HG02943 (cell line): ENCODE measurements around the gene HOXC4.

Source experiments
- ATAC-seq: cut with Tn5 transposase; IDR thresholded peaks from one replicate; pipeline ENCODE4 v1.9.1; 2021; ENCODE audit warnings: mild to moderate bottlenecking, low read depth, moderate library complexity; ENCODE audit not compliant: unreplicated experiment

Gene HOXC4

DNA sequence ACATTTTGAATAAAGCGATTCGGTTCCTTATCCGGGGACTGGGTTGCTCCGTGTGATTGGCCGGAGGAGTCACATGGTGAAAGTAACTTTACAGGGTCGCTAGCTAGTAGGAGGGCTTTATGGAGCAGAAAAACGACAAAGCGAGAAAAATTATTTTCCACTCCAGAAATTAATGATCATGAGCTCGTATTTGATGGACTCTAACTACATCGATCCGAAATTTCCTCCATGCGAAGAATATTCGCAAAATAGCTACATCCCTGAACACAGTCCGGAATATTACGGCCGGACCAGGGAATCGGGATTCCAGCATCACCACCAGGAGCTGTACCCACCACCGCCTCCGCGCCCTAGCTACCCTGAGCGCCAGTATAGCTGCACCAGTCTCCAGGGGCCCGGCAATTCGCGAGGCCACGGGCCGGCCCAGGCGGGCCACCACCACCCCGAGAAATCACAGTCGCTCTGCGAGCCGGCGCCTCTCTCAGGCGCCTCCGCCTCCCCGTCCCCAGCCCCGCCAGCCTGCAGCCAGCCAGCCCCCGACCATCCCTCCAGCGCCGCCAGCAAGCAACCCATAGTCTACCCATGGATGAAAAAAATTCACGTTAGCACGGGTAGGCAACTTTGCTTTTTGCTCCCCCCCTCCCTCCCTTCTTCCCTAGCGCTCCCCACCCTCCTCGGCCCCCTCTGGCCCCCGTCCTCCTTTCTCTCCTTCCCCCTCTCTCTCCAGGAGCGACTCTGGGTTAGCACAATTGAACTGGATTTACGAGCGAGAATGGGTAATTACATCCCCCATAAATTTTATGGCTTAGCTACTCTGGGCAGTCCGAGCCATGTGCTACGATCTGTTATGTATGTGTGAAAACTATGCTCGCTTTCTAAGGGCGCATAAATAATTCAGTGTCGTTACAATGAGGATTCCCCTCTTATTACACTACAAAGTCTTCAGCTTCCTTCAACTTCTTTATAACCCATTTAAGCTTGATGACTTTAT, at the start of gene HOXC4:
Gene HOXC4, plus strand, starts transcription at position 85 of the 991 bp plus-strand sequence. Its CDS starts 88 bp downstream, at position 173.
- ATAC-seq, result peak; percentile 38

GRCh38 chr12:54004063-54004840, 49.4 kb upstream of the HOXC4 start:
- no peak for ATAC-seq

DNA sequence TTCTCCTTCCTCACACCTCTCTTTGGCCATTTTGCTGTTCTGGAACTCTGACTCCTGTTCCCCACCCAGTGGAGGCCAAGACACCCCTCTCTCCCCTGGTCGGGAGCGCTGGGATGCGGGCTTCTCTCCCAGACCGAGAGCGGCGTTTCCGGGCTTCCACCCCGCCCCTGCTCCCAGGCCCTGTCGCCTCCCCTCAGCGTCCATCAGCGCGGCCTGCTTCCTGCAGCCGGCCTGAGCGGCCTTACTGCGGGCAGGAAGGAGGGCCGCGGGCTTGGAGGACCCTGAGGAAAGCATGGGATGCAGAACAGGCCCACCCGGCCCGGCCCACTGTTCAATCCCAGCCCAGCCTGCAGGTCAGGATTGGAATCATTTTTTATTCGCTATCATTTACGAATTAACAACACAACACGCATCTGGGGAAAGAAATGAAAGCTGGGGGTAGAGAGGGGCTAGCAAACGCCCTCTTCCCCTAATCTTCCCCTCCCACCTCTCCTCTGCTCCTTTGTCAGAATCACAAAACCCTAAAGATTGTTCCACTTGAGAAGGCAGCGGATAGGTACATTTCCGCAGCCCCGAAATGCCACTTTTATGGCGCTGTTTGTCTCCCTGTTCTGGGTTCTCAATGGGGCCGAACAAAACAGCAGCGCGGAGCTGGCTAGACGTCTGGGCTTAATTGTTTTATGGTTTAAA, 48.6 kb upstream of the HOXC4 start:
- no peak for ATAC-seq

GRCh38 chr12:54005531-54005852, 48.1 kb upstream of the HOXC4 start:
- no peak for ATAC-seq

- no peak for ATAC-seq
Observed at GRCh38 chr12:54005853-54006558, 47.6 kb upstream of the HOXC4 start.

DNA sequence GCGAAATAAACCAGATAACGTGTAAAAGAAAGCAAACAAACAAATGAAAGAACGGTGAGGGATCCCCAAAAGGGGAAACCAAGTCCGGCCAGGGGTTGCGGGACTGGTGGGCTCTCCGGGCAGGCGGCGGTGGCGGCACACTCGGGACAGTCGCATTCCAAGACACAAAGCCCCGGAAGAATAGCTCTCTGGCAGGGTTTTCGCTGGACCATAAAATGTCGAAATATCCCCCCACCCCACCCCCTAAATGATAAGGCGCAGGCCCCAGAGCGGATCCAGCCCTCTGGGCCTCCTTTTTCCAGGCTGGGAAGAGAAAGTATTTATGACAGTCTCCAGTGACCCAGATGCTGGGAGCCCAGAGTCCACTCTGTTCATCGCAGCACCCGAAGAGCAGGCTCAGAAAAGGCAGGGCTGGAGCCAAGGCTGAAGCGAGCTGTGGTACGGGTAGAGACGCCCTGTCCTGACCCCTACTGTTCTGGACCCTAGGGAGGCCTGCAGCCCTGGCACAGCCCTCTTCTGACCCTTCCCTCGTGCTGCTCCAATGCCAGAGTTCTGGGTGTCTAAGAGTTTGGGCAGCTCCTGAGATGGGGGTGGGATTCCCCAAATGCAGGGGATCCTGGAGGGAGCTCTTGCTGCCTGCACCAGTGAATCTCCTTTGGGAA, 46.9 kb upstream of the HOXC4 start:
- no peak for ATAC-seq

GRCh38 chr12:54007538-54008259, 45.9 kb upstream of the HOXC4 start:
- no peak for ATAC-seq

GRCh38 chr12:54008260-54008552, 45.4 kb upstream of the HOXC4 start:
- no peak for ATAC-seq

DNA sequence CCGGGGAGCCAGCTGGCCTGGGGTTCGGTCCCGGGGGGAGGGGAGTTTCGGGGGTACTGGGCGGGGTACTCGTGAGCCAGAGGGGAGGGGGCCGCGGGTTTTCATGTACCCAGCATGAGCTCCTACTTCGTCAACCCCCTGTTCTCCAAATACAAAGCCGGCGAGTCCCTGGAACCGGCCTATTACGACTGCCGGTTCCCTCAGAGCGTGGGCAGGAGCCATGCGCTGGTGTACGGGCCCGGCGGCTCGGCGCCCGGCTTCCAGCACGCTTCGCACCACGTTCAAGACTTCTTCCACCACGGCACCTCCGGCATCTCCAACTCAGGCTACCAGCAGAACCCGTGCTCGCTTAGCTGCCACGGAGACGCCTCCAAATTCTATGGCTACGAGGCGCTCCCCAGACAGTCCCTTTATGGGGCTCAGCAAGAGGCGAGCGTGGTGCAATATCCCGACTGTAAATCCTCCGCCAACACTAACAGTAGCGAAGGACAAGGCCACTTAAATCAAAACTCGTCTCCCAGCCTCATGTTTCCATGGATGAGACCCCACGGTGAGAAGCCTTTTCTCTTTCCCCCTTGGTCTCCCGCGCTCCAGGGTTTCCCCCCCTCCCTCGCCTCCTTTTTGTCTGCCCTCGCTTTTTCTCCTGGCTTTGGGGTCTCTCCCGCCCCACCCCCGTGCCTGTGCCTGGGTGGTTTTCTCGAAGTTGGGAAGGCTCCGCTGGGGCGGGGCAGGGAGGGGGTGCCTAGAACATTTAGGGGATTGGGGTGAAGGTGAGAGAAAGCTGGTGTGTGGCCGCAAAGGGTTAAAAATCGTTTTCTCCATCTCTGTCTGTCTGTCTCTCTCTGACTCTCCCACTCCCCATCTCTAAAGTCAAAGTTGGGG, 44.2 kb upstream of the HOXC4 start:
- ATAC-seq, result no peak

GRCh38 chr12:54010053-54010971, 43.3 kb upstream of the HOXC4 start:
- ATAC-seq, result no peak

DNA sequence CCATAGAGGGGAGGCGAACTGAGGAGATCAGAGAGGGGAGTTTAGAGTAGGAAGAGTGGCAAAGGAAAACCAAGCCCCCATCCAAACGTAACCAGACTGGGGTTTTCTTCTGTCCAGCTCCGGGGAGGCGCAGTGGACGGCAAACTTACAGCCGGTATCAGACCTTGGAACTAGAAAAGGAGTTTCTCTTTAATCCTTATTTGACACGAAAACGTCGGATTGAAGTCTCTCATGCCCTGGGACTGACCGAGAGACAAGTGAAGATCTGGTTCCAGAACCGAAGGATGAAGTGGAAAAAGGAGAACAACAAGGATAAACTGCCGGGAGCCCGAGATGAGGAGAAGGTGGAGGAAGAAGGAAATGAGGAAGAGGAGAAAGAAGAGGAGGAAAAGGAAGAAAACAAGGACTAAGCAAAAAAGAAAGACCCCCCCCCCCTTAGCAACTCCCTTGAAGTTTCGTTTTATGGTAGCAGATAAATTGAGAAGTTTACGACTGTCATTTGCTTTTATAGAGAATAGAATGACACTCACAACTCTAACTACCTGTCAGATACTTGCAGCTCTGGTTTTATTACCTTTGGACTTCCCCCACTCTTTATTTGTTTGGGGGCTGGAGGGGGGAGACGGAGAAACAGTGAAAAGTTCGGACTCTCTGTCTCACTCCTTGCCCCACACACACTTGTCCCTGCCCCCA, 42.5 kb upstream of the HOXC4 start:
- no peak for ATAC-seq

DNA sequence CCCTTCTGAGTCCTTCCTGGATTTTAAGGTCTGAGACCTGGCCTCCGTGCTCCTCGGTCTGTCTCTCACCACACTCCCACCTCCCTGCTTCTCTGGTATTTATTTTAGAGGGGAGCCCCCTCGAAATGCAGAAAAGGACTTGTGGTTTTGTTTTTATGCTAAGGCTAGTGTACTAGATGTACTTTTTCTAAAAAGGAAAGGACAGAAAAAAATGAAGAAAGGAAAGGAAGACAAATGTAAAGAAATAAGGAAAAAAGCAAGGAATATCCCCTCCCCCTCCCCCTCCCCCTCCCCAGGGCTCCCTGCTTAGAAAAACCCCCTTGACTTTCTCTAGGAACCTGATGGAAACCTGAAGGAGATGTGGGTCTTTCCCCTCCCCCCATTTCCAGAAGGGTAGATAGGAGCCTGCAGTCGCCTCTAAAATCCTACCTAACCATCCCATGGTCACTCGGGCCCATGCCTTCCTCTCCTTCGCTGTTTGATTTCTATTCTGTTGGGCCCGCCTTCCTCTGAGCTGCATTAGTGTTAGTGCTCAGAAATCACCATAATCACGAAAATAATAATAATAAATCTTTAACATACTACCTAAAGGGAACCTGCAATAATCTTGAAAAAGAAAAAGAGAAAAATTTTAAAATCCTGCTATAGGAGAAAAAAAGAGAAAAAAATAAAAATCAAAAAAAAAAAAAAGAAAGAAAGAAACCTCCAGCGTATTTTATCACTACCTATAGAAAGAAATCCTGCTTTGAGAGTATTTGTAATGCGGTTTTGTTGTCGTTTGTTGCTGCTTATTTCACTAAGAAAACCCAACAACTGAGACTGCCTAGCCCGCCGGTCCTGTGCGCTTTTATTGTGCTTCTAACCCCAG, 41.7 kb upstream of the HOXC4 start:
- ATAC-seq, result no peak

DNA sequence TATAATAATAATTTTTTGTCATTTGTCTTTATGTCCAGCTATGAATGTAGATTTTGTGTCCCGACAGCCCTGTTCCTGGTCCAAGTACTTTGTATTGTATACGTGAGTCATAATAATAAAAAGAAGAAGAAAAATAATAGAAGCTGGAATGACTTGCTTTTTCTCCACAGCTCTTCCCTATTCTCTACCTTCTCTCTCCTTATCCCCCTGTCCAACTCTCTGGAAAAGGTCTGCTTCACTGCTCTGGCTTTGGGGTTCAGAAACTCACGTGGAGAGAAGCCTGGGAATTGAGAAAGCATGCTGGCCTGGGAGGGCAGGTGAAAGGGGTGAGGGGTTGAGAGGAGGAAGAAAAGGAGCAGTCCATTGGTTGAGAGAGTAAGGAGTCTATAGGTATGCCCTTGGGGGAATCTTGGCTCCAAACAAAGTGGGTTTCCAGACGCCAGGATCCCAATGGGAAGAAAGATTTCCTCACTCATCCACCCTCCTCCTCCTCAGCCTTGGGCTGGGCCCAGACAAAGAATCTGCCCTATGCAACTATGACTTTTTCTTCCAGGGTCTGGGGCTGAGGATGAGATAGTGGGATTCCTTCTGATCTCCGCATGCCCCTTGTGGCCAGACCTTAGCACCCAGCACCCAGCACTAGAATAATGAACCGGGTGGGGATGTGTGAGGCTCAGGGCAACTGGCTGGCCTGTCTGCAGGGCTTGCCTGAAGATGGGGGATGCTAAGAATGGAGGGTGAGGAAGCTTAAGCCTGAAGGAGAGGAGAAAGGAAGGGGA, 40.8 kb upstream of the HOXC4 start:
- no peak for ATAC-seq

- ATAC-seq, result no peak
Observed at GRCh38 chr12:54014377-54015017, 39.1 kb upstream of the HOXC4 start.
